Measurements from ENCODE around the gene KIAA1958.

GRCh38 chr9:112505607-112506006 is 19.0 kb downstream of the KIAA1958 start:
- TF ChIP-seq CTCF (IDR thresholded peaks at IDR 0.05) (no peak), POLR2A (IDR thresholded peaks at IDR 0.05) (no peak)
